Activated B cell treated with CpG ODN at 0.5 μM for 24 hours (primary cell): ENCODE measurements around the gene SAPCD2. TPM values are rescaled to one million over a fixed set of nuclear protein-coding genes. Genes with fewer than 3 reads are reported as not detected.

Experiments used
- ATAC-seq: fragments of 200-7000 bp; cut with Tn5 transposase; one replicate; pipeline ENCODE4 v1.10.0; 2021; ENCODE audit warnings: low read depth, mild to moderate bottlenecking, moderate library complexity
- CTCF ChIA-PET: fragments of 350-600 bp; sonication (Branson Sonifier 250); formaldehyde crosslinking; loops from one replicate; lab custom pipeline; 2021; ENCODE audit warnings: antibody characterized with exemption; lab: Charles Lee
- POLR2A ChIA-PET: fragments of 350-600 bp; sonication (Branson Sonifier 250); formaldehyde crosslinking; loops from one replicate; lab custom pipeline; 2021; ENCODE audit warnings: antibody characterized with exemption; lab: Charles Lee
- DNase-seq: peaks from one replicate; pipeline ENCODE4 v3.0.0; 2022
- H3K27ac Mint-ChIP-seq: one replicate; pipeline ENCODE4 v1.8.0; 2020; ENCODE audit warnings: mixed read lengths
- H3K27me3 Mint-ChIP-seq: one replicate; pipeline ENCODE4 v1.8.0; 2021; ENCODE audit warnings: mixed read lengths
- H3K36me3 Mint-ChIP-seq: one replicate; pipeline ENCODE4 v1.8.0; 2021; ENCODE audit warnings: low read depth, mixed read lengths
- H3K4me1 Mint-ChIP-seq: one replicate; pipeline ENCODE4 v1.8.0; 2021; ENCODE audit warnings: mixed read lengths
- H3K4me3 Mint-ChIP-seq: one replicate; pipeline ENCODE4 v1.8.0; 2020; ENCODE audit warnings: mild to moderate bottlenecking, mixed read lengths
- H3K9me3 Mint-ChIP-seq: one replicate; pipeline ENCODE4 v1.8.0; 2020; ENCODE audit warnings: mixed read lengths
- CTCF ChIP-seq: fragments of 200-600 bp; IDR thresholded peaks from one replicate; pipeline ENCODE4 v1.8.0; 2022; ENCODE audit warnings: antibody characterized with exemption, mild to moderate bottlenecking
- intact Hi-C: fragments of 100-400 bp; cut with micrococcal nuclease; formaldehyde crosslinking; loops from one replicate; pipeline ENCODE4 v1.15.1; 2024
- total RNA-seq: library from RNA; stranded (reverse); gene quantifications from 2 replicates; pipeline ENCODE4 v1.2.3, GENCODE V29; 2022

Gene SAPCD2
- total RNA-seq, 1 donor from 2014 or later = 0.80 TPM

- H3K4me3 Mint-ChIP-seq = no peak overlapping the region
- H3K27me3 Mint-ChIP-seq = no peaks in the 10 kb centered on the region
- ATAC-seq = no peak
- TF ChIP-seq CTCF = no peak
- H3K27ac Mint-ChIP-seq = no peak overlapping the region
- DNase-seq = no peak
- H3K9me3 Mint-ChIP-seq = no peaks in the 10 kb centered on the region
- peaks cover 9% of the 10 kb centered on the region for H3K36me3 Mint-ChIP-seq
- intact Hi-C loops = no loop called here
- ChIA-PET POLR2A (no interaction called here), CTCF (no interaction called here)
- no peaks in the 10 kb centered on the region for H3K4me1 Mint-ChIP-seq
Observed at GRCh38 chr9:137015540-137015930, 54.8 kb downstream of the SAPCD2 start.

- Mint-ChIP-seq H3K9me3 (no peaks in the 10 kb centered on the region), H3K27me3 (no peaks in the 10 kb centered on the region), H3K27ac (no peak overlapping the region), H3K4me3 (no peak overlapping the region), H3K36me3 (peaks cover 9% of the 10 kb centered on the region), H3K4me1 (no peaks in the 10 kb centered on the region)
- no peak for TF ChIP-seq CTCF
- ChIA-PET POLR2A (no interaction called here), CTCF (no interaction called here)
- DNase-seq (no peak), ATAC-seq (no peak)
- intact Hi-C loops = no loop called here
Observed at GRCh38 chr9:137014776-137015539, 55.4 kb downstream of the SAPCD2 start.

GRCh38 chr9:137014166-137014565 is 56.2 kb downstream of the SAPCD2 start:
- ChIA-PET POLR2A (no interaction called here), CTCF (no interaction called here)
- Mint-ChIP-seq H3K27me3 (no peaks in the 10 kb centered on the region), H3K36me3 (peaks cover 8% of the 10 kb centered on the region), H3K9me3 (no peaks in the 10 kb centered on the region), H3K4me1 (no peaks in the 10 kb centered on the region), H3K27ac (no peak overlapping the region), H3K4me3 (no peak overlapping the region)
- DNase-seq (no peak), ATAC-seq (no peak)
- intact Hi-C loops = no loop called here
- TF ChIP-seq CTCF = no peak

GRCh38 chr9:137013571-137013940 is 56.8 kb downstream of the SAPCD2 start:
- Mint-ChIP-seq H3K27ac (no peak overlapping the region), H3K4me3 (no peak overlapping the region), H3K27me3 (no peaks in the 10 kb centered on the region), H3K4me1 (no peaks in the 10 kb centered on the region), H3K9me3 (no peaks in the 10 kb centered on the region), H3K36me3 (peaks cover 8% of the 10 kb centered on the region)
- POLR2A ChIA-PET = no interaction called here
- intact Hi-C loops = no loop called here
- no peak for DNase-seq
- no peak for ATAC-seq
- CTCF ChIA-PET = no interaction called here
- TF ChIP-seq CTCF = no peak

GRCh38 chr9:137012694-137013570 is 57.4 kb downstream of the SAPCD2 start:
- Mint-ChIP-seq H3K9me3 (no peaks in the 10 kb centered on the region), H3K27ac (no peak overlapping the region), H3K27me3 (no peaks in the 10 kb centered on the region), H3K4me3 (no peak overlapping the region), H3K36me3 (peaks cover 8% of the 10 kb centered on the region), H3K4me1 (no peaks in the 10 kb centered on the region)
- ChIA-PET POLR2A (no interaction called here), CTCF (no interaction called here)
- DNase-seq (no peak), ATAC-seq (no peak)
- intact Hi-C loops = no loop called here
- TF ChIP-seq CTCF = no peak
